Vagina (tissue), 2 donors: ENCODE data around the gene MCRS1. TPM values are rescaled to one million over a fixed set of nuclear protein-coding genes. Genes with fewer than 3 reads are reported as not detected.
"Not testable (repeated sequence)": the region's sequence is repeated elsewhere in the genome, so short reads cannot be mapped to it uniquely, and the experiment has no call there.

ENCODE experiments used
- DNase-seq, 2 donors: peaks; one replicate each; pipeline ENCODE4 v3.0.0-alpha.2; 2017; ENCODE audit errors: extremely low spot score in 2 of 2
- H3K27ac ChIP-seq: fragments of 200-600 bp; sonication (generic); one replicate; pipeline ENCODE4 v1.5.1; 2019
- H3K27me3 ChIP-seq: fragments of 200-600 bp; sonication (generic); one replicate; pipeline ENCODE4 v1.5.1; 2019
- H3K36me3 ChIP-seq, 2 donors: fragments of 200-600 bp; sonication (generic); one replicate each; pipeline ENCODE4 v1.5.1; 2017 to 2019
- H3K4me1 ChIP-seq: fragments of 200-600 bp; sonication (generic); one replicate; pipeline ENCODE4 v1.5.1; 2019
- H3K4me3 ChIP-seq, 2 donors: fragments of 200-600 bp; sonication (generic); 1 replicate in 1 of 2; 2 replicates in 1 of 2; pipeline ENCODE4 v1.5.1; 2016 to 2019
- H3K9me3 ChIP-seq: fragments of 200-600 bp; sonication (generic); one replicate; pipeline ENCODE4 v1.5.1; 2019
- POLR2A ChIP-seq, 2 donors: fragments of 450-650 bp; IDR thresholded peaks; one replicate each; pipeline ENCODE4 v1.6.1; 2017; ENCODE audit warnings: antibody characterized with exemption in 2 of 2, mild to moderate bottlenecking in 2 of 2, moderate library complexity in 2 of 2
- POLR2AphosphoS5 ChIP-seq, 2 donors: sonication (generic); formaldehyde crosslinking; IDR thresholded peaks; one replicate each; pipeline ENCODE4 v1.9.0; 2017; ENCODE audit warnings: antibody characterized with exemption in 2 of 2, mild to moderate bottlenecking in 2 of 2, low read depth in 1 of 2; ENCODE audit not compliant: insufficient read depth in 1 of 2
- intact Hi-C: fragments of 100-400 bp; cut with DNase I; formaldehyde crosslinking; loops from one replicate; pipeline ENCODE4 v1.15.1; 2023
- small RNA-seq: library from RNA; depleted of rRNA; stranded (forward); fragments of <200 nt; gene quantifications from one replicate; pipeline ENCODE3, GENCODE V24; 2016
- total RNA-seq: library from RNA; depleted of rRNA; stranded (reverse); fragments of >200 nt; gene quantifications from one replicate; pipeline ENCODE4 v1.2.3, GENCODE V29; 2016
- TF ChIP-seq, protein P1 (sequence below), 3 experiments: fragments of 450-650 bp in 2 of 3; fragments of 200-600 bp in 1 of 3; sonication (generic) in 1 of 3; IDR thresholded peaks; one replicate each; pipeline ENCODE4 v1.5.1; 2017 to 2019; ENCODE audit warnings: antibody characterized with exemption in 3 of 3, mild to moderate bottlenecking in 2 of 3, moderate library complexity in 2 of 3

MCRS1 gene
- total RNA-seq, 1 donor from 2014 or later, result 40.8 TPM

DNA sequence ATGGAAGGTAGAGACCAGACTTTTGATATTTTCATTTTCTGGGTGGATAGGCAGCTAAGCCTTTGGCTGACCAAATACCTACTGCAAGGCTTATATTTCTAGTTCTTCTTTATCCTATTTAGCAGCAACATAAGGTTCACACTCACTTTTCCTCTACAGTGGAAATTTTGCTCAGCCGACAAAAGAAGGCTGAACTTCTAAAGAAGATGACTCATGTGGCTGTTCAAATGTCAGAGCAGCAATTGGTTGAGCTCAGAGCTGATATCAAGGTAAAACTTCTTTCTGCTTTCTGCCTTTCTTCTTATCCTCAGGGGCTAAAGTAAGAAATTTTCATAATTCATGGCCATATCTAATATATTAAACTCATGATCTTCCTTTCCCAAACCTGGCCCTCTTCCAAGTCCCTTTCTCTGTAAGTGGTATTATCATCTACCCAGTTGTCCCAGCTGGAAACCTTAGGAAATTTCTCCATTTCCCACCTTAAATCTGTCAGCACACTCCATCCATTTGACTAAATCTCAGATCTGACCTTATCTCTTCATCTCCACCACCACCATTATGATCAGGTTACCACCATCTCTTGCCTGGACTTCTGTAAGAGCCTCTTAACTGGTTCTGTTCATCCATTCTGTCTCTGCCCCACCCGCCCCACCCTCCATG, 48.9 kb downstream of the MCRS1 start:
- intact Hi-C loops, result no loop called here
- no peak overlapping the region for H3K27ac ChIP-seq
- H3K9me3 ChIP-seq, result no peaks in the 10 kb centered on the region
- H3K36me3 ChIP-seq, result peaks cover 0 to 18% of the 10 kb centered on the region in 2 donors
- no peak for TF ChIP-seq POLR2A (IDR thresholded peaks at IDR 0.05)
- TF ChIP-seq, protein P1, sequence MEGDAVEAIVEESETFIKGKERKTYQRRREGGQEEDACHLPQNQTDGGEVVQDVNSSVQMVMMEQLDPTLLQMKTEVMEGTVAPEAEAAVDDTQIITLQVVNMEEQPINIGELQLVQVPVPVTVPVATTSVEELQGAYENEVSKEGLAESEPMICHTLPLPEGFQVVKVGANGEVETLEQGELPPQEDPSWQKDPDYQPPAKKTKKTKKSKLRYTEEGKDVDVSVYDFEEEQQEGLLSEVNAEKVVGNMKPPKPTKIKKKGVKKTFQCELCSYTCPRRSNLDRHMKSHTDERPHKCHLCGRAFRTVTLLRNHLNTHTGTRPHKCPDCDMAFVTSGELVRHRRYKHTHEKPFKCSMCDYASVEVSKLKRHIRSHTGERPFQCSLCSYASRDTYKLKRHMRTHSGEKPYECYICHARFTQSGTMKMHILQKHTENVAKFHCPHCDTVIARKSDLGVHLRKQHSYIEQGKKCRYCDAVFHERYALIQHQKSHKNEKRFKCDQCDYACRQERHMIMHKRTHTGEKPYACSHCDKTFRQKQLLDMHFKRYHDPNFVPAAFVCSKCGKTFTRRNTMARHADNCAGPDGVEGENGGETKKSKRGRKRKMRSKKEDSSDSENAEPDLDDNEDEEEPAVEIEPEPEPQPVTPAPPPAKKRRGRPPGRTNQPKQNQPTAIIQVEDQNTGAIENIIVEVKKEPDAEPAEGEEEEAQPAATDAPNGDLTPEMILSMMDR (IDR thresholded peaks at IDR 0.05), result no peak
- no peak for TF ChIP-seq POLR2AphosphoS5 (IDR thresholded peaks at IDR 0.05; ENCODE audit: insufficient read depth in 1 of 2, low read depth in 1 of 2)
- no peaks in the 10 kb centered on the region for H3K27me3 ChIP-seq
- no peak overlapping the region for H3K4me3 ChIP-seq
- no peak for DNase-seq
- H3K4me1 ChIP-seq, result no peaks in the 10 kb centered on the region

DNA sequence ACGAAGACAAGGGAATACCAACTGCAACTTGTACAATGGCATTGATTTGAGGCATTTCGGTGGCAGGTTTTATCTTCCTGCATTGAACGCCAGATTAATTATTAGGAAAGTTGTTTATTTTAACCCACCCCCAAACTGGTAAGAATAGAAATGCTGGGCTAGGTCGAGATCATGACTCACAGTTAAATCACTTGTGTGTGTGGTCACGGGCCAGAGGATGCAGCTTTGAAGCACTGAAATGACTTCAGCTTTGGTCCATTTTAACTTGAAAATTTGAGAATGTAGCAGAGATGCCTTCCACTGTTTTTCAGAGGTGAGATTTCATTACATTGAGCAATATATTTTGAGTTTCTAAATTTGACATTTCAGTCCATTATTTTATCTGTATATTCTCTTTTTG, 52.7 kb downstream of the MCRS1 start:
- Histone ChIP-seq H3K27ac (no peak overlapping the region), H3K27me3 (no peaks in the 10 kb centered on the region), H3K4me3 (no peak overlapping the region), H3K4me1 (no peaks in the 10 kb centered on the region), H3K9me3 (no peaks in the 10 kb centered on the region), H3K36me3 (no peaks in the 10 kb centered on the region)
- TF ChIP-seq, protein P1 (IDR thresholded peaks at IDR 0.05), result no peak
- TF ChIP-seq POLR2AphosphoS5 (IDR thresholded peaks at IDR 0.05; ENCODE audit: insufficient read depth in 1 of 2, low read depth in 1 of 2) (no peak), POLR2A (IDR thresholded peaks at IDR 0.05) (no peak)
- DNase-seq, result no peak
- intact Hi-C loops, result no loop called here

DNA sequence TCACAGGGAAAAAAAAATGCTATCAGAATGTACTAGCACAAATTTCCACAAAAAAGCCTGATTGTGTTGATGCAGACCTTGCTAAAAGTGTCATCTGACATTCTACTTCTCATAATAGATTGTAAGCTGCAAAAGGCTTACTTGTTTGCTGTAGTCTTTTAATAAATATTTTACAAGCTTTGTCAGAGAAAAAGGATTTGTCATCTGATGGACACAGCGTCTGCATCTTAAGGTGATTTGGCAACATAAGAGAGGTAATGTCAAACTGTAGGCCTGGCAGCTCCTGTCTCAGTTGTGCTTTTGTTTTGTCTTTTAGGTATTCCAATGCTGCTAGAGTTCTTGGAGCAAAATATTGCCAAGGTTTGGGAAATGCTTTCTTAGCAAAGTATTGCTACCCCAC, 55.4 kb downstream of the MCRS1 start:
- Histone ChIP-seq H3K36me3 (no peaks in the 10 kb centered on the region), H3K27me3 (no peaks in the 10 kb centered on the region), H3K27ac (no peak overlapping the region), H3K9me3 (no peaks in the 10 kb centered on the region), H3K4me3 (no peak overlapping the region), H3K4me1 (no peaks in the 10 kb centered on the region)
- DNase-seq, result no peak
- intact Hi-C loops, result loop anchor here (5.0 kb wide), 1 partner anchor 155 kb away; no protein-coding TSS in a partner anchor
- TF ChIP-seq POLR2AphosphoS5 (IDR thresholded peaks at IDR 0.05; ENCODE audit: insufficient read depth in 1 of 2, low read depth in 1 of 2), result no peak
- no peak for TF ChIP-seq POLR2A (IDR thresholded peaks at IDR 0.05)
- TF ChIP-seq, protein P1 (IDR thresholded peaks at IDR 0.05), result no peak

DNA sequence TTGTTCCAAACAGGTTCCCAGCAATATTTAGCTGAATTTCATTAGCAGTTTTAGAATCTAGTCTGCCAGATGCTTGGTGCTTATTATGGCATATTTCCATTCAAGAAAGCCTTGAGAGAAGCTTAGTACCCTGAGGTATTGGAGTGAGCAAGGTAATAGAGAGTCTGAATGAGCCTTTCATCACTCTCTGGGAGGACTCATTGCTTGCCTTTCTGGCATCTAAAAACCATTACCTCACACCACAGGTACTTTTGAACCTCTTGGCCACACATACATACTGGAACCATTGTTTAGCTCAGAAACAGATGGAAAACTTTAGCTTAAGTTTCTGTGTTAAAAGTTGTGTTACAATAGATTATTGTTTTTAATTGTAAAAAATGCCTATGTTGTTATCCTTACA, 56.5 kb downstream of the MCRS1 start:
- Histone ChIP-seq H3K9me3 (no peaks in the 10 kb centered on the region), H3K27ac (no peak overlapping the region), H3K4me1 (no peaks in the 10 kb centered on the region), H3K27me3 (no peaks in the 10 kb centered on the region), H3K4me3 (no peak overlapping the region), H3K36me3 (no peaks in the 10 kb centered on the region)
- no peak for TF ChIP-seq POLR2A (IDR thresholded peaks at IDR 0.05)
- TF ChIP-seq, protein P1 (IDR thresholded peaks at IDR 0.05), result no peak
- TF ChIP-seq POLR2AphosphoS5 (IDR thresholded peaks at IDR 0.05; ENCODE audit: insufficient read depth in 1 of 2, low read depth in 1 of 2), result no peak
- intact Hi-C loops, result loop anchor here (5.0 kb wide), 1 partner anchor 154 kb away; no protein-coding TSS in a partner anchor
- DNase-seq, result no peak

GRCh38 chr12:49509681-49510080, 58.3 kb downstream of the MCRS1 start:
- not testable (repeated sequence) for H3K9me3 ChIP-seq, H3K4me1 ChIP-seq, H3K27me3 ChIP-seq, H3K4me3 ChIP-seq, H3K27ac ChIP-seq, DNase-seq, H3K36me3 ChIP-seq
- intact Hi-C loops, result loop anchor here (5.0 kb wide), 1 partner anchor 152 kb away; no protein-coding TSS in a partner anchor

Small RNAs within 50 kb of the gene (small RNA-seq; reads per million reads assigned to genes)
- gene POLR2KP1 (not detected), gene RNU6-834P (not detected)

Other genes starting within 250 kb of the MCRS1 start
- 4.9 TPM for gene TROAP, start 244.9 kb downstream of the MCRS1 start, total RNA-seq
- gene C1QL4, start 231.0 kb downstream of the MCRS1 start, total RNA-seq, result 2.0 TPM
- gene DNAJC22, start 221.3 kb downstream of the MCRS1 start, total RNA-seq, result 3.7 TPM
- gene SPATS2, start 200.7 kb downstream of the MCRS1 start, total RNA-seq, result 28.0 TPM
- gene KCNH3, start 29.1 kb downstream of the MCRS1 start, total RNA-seq, result not detected
- not detected for gene FAM186B, start 37.5 kb upstream of the MCRS1 start, total RNA-seq
- 22.1 TPM for gene PRPF40B, start 55.4 kb upstream of the MCRS1 start, total RNA-seq
- 11.0 TPM for gene FMNL3, start 139.3 kb upstream of the MCRS1 start, total RNA-seq
- 240 TPM for gene TMBIM6, start 173.4 kb upstream of the MCRS1 start, total RNA-seq